SK-N-SH (cell line): Measurements from ENCODE around the gene CCDC106. TPM values are rescaled to one million over a fixed set of nuclear protein-coding genes. Genes with fewer than 3 reads are reported as not detected.

ENCODE experiments used
- CTCF ChIA-PET: fragments of 300-600, 350-600 bp; formaldehyde crosslinking; extraction: SDS; loops from one replicate; lab custom pipeline; 2021; lab: Yijun Ruan, JAX
- POLR2A ChIA-PET: fragments of 350-600 bp; sonication (Branson Sonifier 250); formaldehyde crosslinking; extraction: SDS; loops from one replicate; lab custom pipeline; 2020; ENCODE audit warnings: antibody characterized with exemption, inconsistent platforms; lab: Yijun Ruan, JAX
- DNase-seq: peaks from one replicate; pipeline ENCODE4 v3.0.0; 2012
- H2AFZ ChIP-seq: fragments of 200-600 bp; sonication (generic); 2 replicates; pipeline ENCODE4 v1.8.1; 2016; ENCODE audit warnings: antibody characterized with exemption, mild to moderate bottlenecking, low read depth
- H3F3A ChIP-seq: fragments of 200-600 bp; sonication (generic); replicated peaks from 2 replicates; pipeline ENCODE3; 2016; ENCODE audit warnings: antibody characterized with exemption, mild to moderate bottlenecking; ENCODE audit not compliant: insufficient read depth
- H3K27ac ChIP-seq, 2 experiments: fragments of 200-500 bp in 1 of 2; fragments of 200-600 bp in 1 of 2; sonication (Bioruptor generic) in 1 of 2; sonication (generic), shearing (Covaris generic) in 1 of 2; 2 replicates each; pipeline versions ENCODE4 v1.5.1 to v1.6.1; 2014 to 2016; ENCODE audit warnings: low read depth in 2 of 2, inconsistent platforms in 1 of 2, low read length in 1 of 2, mild to moderate bottlenecking in 1 of 2, mixed read lengths in 1 of 2
- H3K27me3 ChIP-seq: fragments of 200-600 bp; sonication (generic), shearing (Covaris generic); 2 replicates; pipeline ENCODE4 v1.6.1; 2016; ENCODE audit warnings: mixed run types; ENCODE audit not compliant: insufficient read depth
- H3K36me3 ChIP-seq, 2 experiments: fragments of 200-500 bp in 1 of 2; fragments of 200-600 bp in 1 of 2; sonication (Bioruptor generic) in 1 of 2; sonication (generic) in 1 of 2; replicated peaks in 1 of 2; 2 replicates each; pipeline versions ENCODE3 to v1.5.1; 2014 to 2016; ENCODE audit warnings: low read length in 1 of 2, mild to moderate bottlenecking in 1 of 2; ENCODE audit not compliant: insufficient read depth in 2 of 2, control insufficient read depth in 1 of 2
- H3K4me1 ChIP-seq, 2 experiments: fragments of 200-500 bp in 1 of 2; fragments of 200-600 bp in 1 of 2; sonication (Bioruptor generic) in 1 of 2; sonication (generic), shearing (Covaris generic) in 1 of 2; 2 replicates each; pipeline versions ENCODE4 v1.5.1 to v1.6.1; 2014 to 2016; ENCODE audit warnings: low read depth in 1 of 2, low read length in 1 of 2, mixed run types in 1 of 2; ENCODE audit not compliant: insufficient read depth in 2 of 2, control insufficient read depth in 1 of 2
- H3K4me2 ChIP-seq: fragments of 200-600 bp; sonication (generic), shearing (Covaris generic); 2 replicates; pipeline ENCODE4 v1.6.1; 2017; ENCODE audit warnings: mixed run types
- H3K4me3 ChIP-seq, 2 experiments: fragments of 200-500 bp in 1 of 2; fragments of 200-600 bp in 1 of 2; sonication (Bioruptor generic) in 1 of 2; sonication (generic), shearing (Covaris generic) in 1 of 2; 2 replicates each; pipeline versions ENCODE4 v1.5.1 to v1.8.1; 2014 to 2016; ENCODE audit warnings: low read depth in 2 of 2, inconsistent platforms in 1 of 2, low read length in 1 of 2, mild to moderate bottlenecking in 1 of 2, mixed read lengths in 1 of 2, moderate library complexity in 1 of 2
- H3K79me2 ChIP-seq: fragments of 200-600 bp; sonication (generic); 2 replicates; pipeline ENCODE4 v1.8.1; 2017; ENCODE audit warnings: mild to moderate bottlenecking; ENCODE audit not compliant: insufficient read depth
- H3K9ac ChIP-seq: fragments of 200-600 bp; sonication (generic); 2 replicates; pipeline ENCODE4 v1.6.1; 2017; ENCODE audit warnings: mixed run types
- H3K9me2 ChIP-seq: fragments of 200-600 bp; sonication (generic); 2 replicates; pipeline ENCODE4 v1.6.1; 2017; ENCODE audit warnings: mixed run types
- H3K9me3 ChIP-seq: fragments of 200-600 bp; sonication (generic); 2 replicates; pipeline ENCODE4 v1.6.1; 2017; ENCODE audit warnings: mixed run types, mild to moderate bottlenecking, moderate library complexity
- H4K20me1 ChIP-seq: fragments of 200-600 bp; sonication (generic); 2 replicates; pipeline ENCODE4 v1.6.1; 2017; ENCODE audit warnings: mild to moderate bottlenecking, mixed run types; ENCODE audit not compliant: insufficient read depth
- CHD2 ChIP-seq: fragments of 150-350 bp; IDR thresholded peaks from 2 replicates; pipeline ENCODE4 v1.6.1; 2018; ENCODE audit warnings: low read length; ENCODE audit not compliant: partially characterized antibody
- EZH2phosphoT487 ChIP-seq: fragments of 200-600 bp; sonication (generic); IDR thresholded peaks from 2 replicates; pipeline ENCODE4 v1.6.1; 2017; ENCODE audit warnings: low read depth, mixed run types, mild to moderate bottlenecking, antibody characterized with exemption, moderate library complexity, borderline replicate concordance
- FOXM1 ChIP-seq: IDR thresholded peaks from 2 replicates; pipeline ENCODE4 v1.4.0; 2012; ENCODE audit warnings: low read depth, mild to moderate bottlenecking
- NFIC ChIP-seq: IDR thresholded peaks from 2 replicates; pipeline ENCODE4 v1.4.0; 2012; ENCODE audit warnings: borderline replicate concordance
- WGBS: methylation state at CpG from one replicate; pipeline ENCODE4 v1.1.6; 2017; ENCODE audit warnings: low lambda C conversion rate; 5-methylcytosine and 5-hydroxymethylcytosine counted together
- polyA plus RNA-seq, 3 experiments: library from polyadenylated mRNA; depleted of rRNA; stranded (reverse); fragments of >200 nt; gene quantifications; 2 replicates each; pipeline ENCODE4 v1.2.3, GENCODE V29; 2012
- TF ChIP-seq, protein P1 (sequence below): IDR thresholded peaks from 2 replicates; pipeline ENCODE4 v1.4.0; 2012; ENCODE audit warnings: low read depth, borderline replicate concordance
- TF ChIP-seq, protein P2 (sequence below): fragments of 150-350 bp; IDR thresholded peaks from 2 replicates; pipeline ENCODE4 v1.6.1; 2017; ENCODE audit warnings: antibody characterized with exemption, low read length, low read depth, borderline replicate concordance
- TF ChIP-seq, protein P3 (sequence below): fragments of 200-600 bp; sonication (generic); IDR thresholded peaks from 2 replicates; pipeline ENCODE4 v1.6.1; 2017; ENCODE audit warnings: antibody characterized with exemption, mild to moderate bottlenecking, moderate library complexity

CCDC106 gene
- polyA plus RNA-seq, 1 of the 3 experiments (the other 2 are of a cell fraction): 27.1 TPM

DNA sequence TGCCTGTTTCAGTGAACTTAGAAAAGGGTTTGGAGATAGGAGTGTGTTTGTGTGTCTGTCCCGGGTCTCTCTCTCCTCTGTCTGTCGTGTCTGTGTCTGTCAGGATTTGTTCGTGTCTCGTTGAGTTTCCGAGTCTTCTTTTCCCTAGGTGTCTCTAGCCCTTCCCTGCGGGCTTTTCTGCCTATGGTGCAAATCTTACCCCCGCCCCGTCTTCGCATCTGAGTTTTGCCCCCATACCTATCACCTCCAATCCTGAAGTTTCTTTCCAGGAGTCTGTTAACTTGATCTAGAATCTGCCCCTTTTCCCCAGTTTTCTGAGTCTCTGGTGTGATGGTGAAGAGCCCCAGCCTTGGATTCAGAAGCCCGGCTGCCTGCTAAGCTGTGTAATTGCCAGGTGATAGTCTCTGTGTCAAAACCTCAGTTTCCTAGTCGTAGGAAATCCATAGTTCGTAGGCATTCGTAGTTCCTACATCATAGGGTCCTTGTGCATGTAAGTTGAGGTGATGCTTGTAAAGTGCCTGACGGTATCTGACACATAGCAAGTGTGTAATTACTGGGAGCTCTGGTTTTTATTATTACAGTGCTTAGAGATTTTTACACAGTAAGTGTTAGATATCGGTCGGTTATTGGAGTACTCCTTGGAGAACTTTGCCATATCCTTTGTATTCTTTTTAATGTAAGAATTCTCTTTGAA is 27.8 kb downstream of the CCDC106 start:
- Histone ChIP-seq H3K4me3 (peak overlapping the region; percentile 74 to 96), H2AFZ (no peak overlapping the region), H3K4me1 (peaks cover 7 to 28% of the 10 kb centered on the region in 2 experiments; a peak in 3 of 4 replicates), H3K4me2 (peak overlapping the region; percentile 97), H3K9me3 (no peaks in the 10 kb centered on the region), H3K9me2 (no peaks in the 10 kb centered on the region), H3K36me3 (peaks cover 21 to 42% of the 10 kb centered on the region in 2 experiments), H4K20me1 (peaks cover 78% of the 10 kb centered on the region), H3K9ac (peak overlapping the region; percentile 87), H3K79me2 (peaks cover 91% of the 10 kb centered on the region), H3K27ac (peak overlapping the region; percentile 74 to 84; a peak in 3 of 4 replicates), H3F3A (peaks cover 32% of the 10 kb centered on the region), H3K27me3 (no peaks in the 10 kb centered on the region)
- POLR2A ChIA-PET: no interaction called here
- CTCF ChIA-PET: interaction anchor here (1.0 kb wide), 1 partner anchor 22 kb away, joined by 4 read pairs; no protein-coding TSS in a partner anchor
- WGBS: 13% methylated on average over 16 of the region's 16 CpGs
- DNase-seq: no peak
- TF ChIP-seq EZH2phosphoT487: no peak

DNA sequence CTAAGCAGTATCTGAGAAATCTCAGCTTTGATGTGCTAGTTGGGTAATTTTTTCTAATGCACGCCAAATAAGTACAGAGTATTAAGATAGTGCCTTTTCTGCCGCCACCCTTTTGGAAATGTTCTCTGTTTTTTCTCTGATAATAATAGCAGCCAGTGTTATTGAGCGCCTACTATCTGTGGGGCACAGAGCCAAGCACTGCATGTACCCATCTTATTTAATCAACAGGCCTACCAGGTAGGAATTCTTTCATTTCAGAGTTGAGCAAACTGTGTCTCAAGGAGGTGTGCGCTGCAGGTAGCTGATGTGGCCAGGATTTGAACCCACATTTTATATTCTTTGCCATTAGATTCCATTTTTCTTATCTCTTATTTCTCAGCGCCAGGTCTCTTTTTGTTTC is 28.4 kb downstream of the CCDC106 start:
- H3K9ac ChIP-seq: peak overlapping the region; percentile 87
- H3K4me2 ChIP-seq: peak overlapping the region; percentile 97
- peaks cover 27 to 47% of the 10 kb centered on the region in 2 experiments for H3K36me3 ChIP-seq
- peaks cover 28% of the 10 kb centered on the region for H3F3A ChIP-seq
- no peaks in the 10 kb centered on the region for H3K9me3 ChIP-seq
- H3K4me3 ChIP-seq: peak overlapping the region; percentile 74 to 96
- CTCF ChIA-PET: interaction anchor here (1.0 kb wide), 1 partner anchor 22 kb away, joined by 4 read pairs; no protein-coding TSS in a partner anchor
- no peaks in the 10 kb centered on the region for H3K9me2 ChIP-seq
- peaks cover 92% of the 10 kb centered on the region for H3K79me2 ChIP-seq
- H3K27ac ChIP-seq: no peak overlapping the region
- H4K20me1 ChIP-seq: peaks cover 78% of the 10 kb centered on the region
- no peak for DNase-seq
- H3K27me3 ChIP-seq: no peaks in the 10 kb centered on the region
- TF ChIP-seq, protein P1, sequence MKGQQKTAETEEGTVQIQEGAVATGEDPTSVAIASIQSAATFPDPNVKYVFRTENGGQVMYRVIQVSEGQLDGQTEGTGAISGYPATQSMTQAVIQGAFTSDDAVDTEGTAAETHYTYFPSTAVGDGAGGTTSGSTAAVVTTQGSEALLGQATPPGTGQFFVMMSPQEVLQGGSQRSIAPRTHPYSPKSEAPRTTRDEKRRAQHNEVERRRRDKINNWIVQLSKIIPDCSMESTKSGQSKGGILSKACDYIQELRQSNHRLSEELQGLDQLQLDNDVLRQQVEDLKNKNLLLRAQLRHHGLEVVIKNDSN: no peak
- no peak for TF ChIP-seq FOXM1
- TF ChIP-seq, protein P2, sequence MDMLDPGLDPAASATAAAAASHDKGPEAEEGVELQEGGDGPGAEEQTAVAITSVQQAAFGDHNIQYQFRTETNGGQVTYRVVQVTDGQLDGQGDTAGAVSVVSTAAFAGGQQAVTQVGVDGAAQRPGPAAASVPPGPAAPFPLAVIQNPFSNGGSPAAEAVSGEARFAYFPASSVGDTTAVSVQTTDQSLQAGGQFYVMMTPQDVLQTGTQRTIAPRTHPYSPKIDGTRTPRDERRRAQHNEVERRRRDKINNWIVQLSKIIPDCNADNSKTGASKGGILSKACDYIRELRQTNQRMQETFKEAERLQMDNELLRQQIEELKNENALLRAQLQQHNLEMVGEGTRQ: no peak
- TF ChIP-seq NFIC: peak; percentile 47; the same call in 1 of the 2 replicates
- no peak for TF ChIP-seq CHD2
- TF ChIP-seq, protein P3, sequence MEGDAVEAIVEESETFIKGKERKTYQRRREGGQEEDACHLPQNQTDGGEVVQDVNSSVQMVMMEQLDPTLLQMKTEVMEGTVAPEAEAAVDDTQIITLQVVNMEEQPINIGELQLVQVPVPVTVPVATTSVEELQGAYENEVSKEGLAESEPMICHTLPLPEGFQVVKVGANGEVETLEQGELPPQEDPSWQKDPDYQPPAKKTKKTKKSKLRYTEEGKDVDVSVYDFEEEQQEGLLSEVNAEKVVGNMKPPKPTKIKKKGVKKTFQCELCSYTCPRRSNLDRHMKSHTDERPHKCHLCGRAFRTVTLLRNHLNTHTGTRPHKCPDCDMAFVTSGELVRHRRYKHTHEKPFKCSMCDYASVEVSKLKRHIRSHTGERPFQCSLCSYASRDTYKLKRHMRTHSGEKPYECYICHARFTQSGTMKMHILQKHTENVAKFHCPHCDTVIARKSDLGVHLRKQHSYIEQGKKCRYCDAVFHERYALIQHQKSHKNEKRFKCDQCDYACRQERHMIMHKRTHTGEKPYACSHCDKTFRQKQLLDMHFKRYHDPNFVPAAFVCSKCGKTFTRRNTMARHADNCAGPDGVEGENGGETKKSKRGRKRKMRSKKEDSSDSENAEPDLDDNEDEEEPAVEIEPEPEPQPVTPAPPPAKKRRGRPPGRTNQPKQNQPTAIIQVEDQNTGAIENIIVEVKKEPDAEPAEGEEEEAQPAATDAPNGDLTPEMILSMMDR: peak; percentile 29
- TF ChIP-seq, all 33 proteins: peak for 2
- Histone ChIP-seq H2AFZ (no peak overlapping the region), H3K4me1 (peaks cover 7 to 28% of the 10 kb centered on the region in 2 experiments; a peak in 3 of 4 replicates)
- POLR2A ChIA-PET: no interaction called here
- 68% methylated on average over 5 of the region's 5 CpGs for WGBS
